Cardiac muscle cell (in vitro differentiated cells and primary cell): Measurements from ENCODE around the gene LAD1. TPM values are rescaled to one million over a fixed set of nuclear protein-coding genes. Genes with fewer than 3 reads are reported as not detected.

Source experiments
- DNase-seq, 2 donors: peaks; one replicate each; pipeline versions ENCODE4 v3.0.0 to v3.0.0-alpha.2; 2010 to 2017; ENCODE audit warnings: low read depth in 1 of 2, low spot score in 1 of 2
- H3K27ac ChIP-seq: fragments of 200-600 bp; sonication (generic); 2 replicates; pipeline ENCODE4 v1.5.1; 2016
- H3K27me3 ChIP-seq: fragments of 200-600 bp; sonication (generic); 2 replicates; pipeline ENCODE4 v1.6.0; 2016; ENCODE audit warnings: control low read depth
- H3K36me3 ChIP-seq: fragments of 200-600 bp; sonication (generic); 2 replicates; pipeline ENCODE4 v1.5.1; 2016; ENCODE audit warnings: control low read depth
- H3K4me1 ChIP-seq: fragments of 200-600 bp; sonication (generic); 2 replicates; pipeline ENCODE4 v1.8.1; 2017; ENCODE audit warnings: low read depth, mild to moderate bottlenecking, mixed run types
- H3K4me3 ChIP-seq: fragments of 200-600 bp; sonication (generic); 2 replicates; pipeline ENCODE4 v1.5.1; 2016; ENCODE audit warnings: mild to moderate bottlenecking
- H3K9me3 ChIP-seq: fragments of 200-600 bp; sonication (generic); 2 replicates; pipeline ENCODE4 v1.5.1; 2017; ENCODE audit warnings: low read depth, mild to moderate bottlenecking, control low read depth
- CTCF ChIP-seq: IDR thresholded peaks from 2 replicates; pipeline ENCODE4 v1.5.1; 2012; ENCODE audit warnings: low read depth, mild to moderate bottlenecking, low read length
- polyA plus RNA-seq: library from polyadenylated mRNA; unstranded; fragments of >200 nt; fragmentation: Nextera tagmentation; extraction: Ambion mirVana; gene quantifications from 2 replicates; pipeline ENCODE4 v1.2.1, GENCODE V29; 2016
- total RNA-seq: library from RNA; depleted of rRNA; stranded (reverse); fragments of >200 nt; gene quantifications from 2 replicates; pipeline ENCODE4 v1.2.3, GENCODE V29; 2016

LAD1 gene
- total and polyA plus RNA-seq, 2 experiments from 2014 or later, result 8.2 to 12.6 TPM

GRCh38 chr1:201335901-201336300, 63.2 kb downstream of the LAD1 start:
- H3K9me3 ChIP-seq, result no peaks in the 10 kb centered on the region
- no peak overlapping the region for H3K27ac ChIP-seq
- no peak for TF ChIP-seq CTCF
- no peaks in the 10 kb centered on the region for H3K36me3 ChIP-seq
- no peak for DNase-seq
- no peak overlapping the region for H3K4me3 ChIP-seq
- peaks cover 4% of the 10 kb centered on the region for H3K4me1 ChIP-seq
- H3K27me3 ChIP-seq, result no peaks in the 10 kb centered on the region

GRCh38 chr1:201335174-201335870, 63.8 kb downstream of the LAD1 start:
- DNase-seq, result no peak
- no peak overlapping the region for H3K27ac ChIP-seq
- H3K36me3 ChIP-seq, result no peaks in the 10 kb centered on the region
- no peaks in the 10 kb centered on the region for H3K27me3 ChIP-seq
- no peaks in the 10 kb centered on the region for H3K9me3 ChIP-seq
- no peak for TF ChIP-seq CTCF
- no peak overlapping the region for H3K4me3 ChIP-seq
- peaks cover 10% of the 10 kb centered on the region for H3K4me1 ChIP-seq

- H3K36me3 ChIP-seq, result no peaks in the 10 kb centered on the region
- H3K4me1 ChIP-seq, result peaks cover 17% of the 10 kb centered on the region
- H3K27ac ChIP-seq, result no peak overlapping the region
- no peak for DNase-seq
- no peaks in the 10 kb centered on the region for H3K9me3 ChIP-seq
- no peak for TF ChIP-seq CTCF
- H3K4me3 ChIP-seq, result no peak overlapping the region
- H3K27me3 ChIP-seq, result no peaks in the 10 kb centered on the region
These were observed 64.6 kb downstream of the LAD1 start for GRCh38 chr1:201334325-201335173.

- H3K27me3 ChIP-seq, result no peaks in the 10 kb centered on the region
- no peak overlapping the region for H3K27ac ChIP-seq
- no peak for DNase-seq
- TF ChIP-seq CTCF, result no peak
- H3K4me1 ChIP-seq, result peaks cover 35% of the 10 kb centered on the region
- H3K36me3 ChIP-seq, result no peaks in the 10 kb centered on the region
- no peaks in the 10 kb centered on the region for H3K9me3 ChIP-seq
- no peak overlapping the region for H3K4me3 ChIP-seq
These were observed 66.3 kb downstream of the LAD1 start for GRCh38 chr1:201332616-201333335.

- Histone ChIP-seq H3K36me3 (no peaks in the 10 kb centered on the region), H3K4me1 (peaks cover 36% of the 10 kb centered on the region), H3K27ac (no peak overlapping the region), H3K9me3 (no peaks in the 10 kb centered on the region), H3K27me3 (no peaks in the 10 kb centered on the region), H3K4me3 (no peak overlapping the region)
- no peak for DNase-seq
- TF ChIP-seq CTCF, result no peak
These were observed 67.1 kb downstream of the LAD1 start for GRCh38 chr1:201332021-201332420.
